22Rv1 (cell line): ENCODE data around the gene PRKAA2.

Experiments used
- CTCF ChIP-seq: fragments of 450-650 bp; IDR thresholded peaks from 2 replicates; pipeline ENCODE4 v1.5.1; 2017; ENCODE audit warnings: mild to moderate bottlenecking
- ZFX ChIP-seq: fragments of 450-650 bp; IDR thresholded peaks from 2 replicates; pipeline ENCODE4 v1.6.1; 2017; ENCODE audit warnings: antibody characterized with exemption, borderline replicate concordance

- TF ChIP-seq CTCF: no peak
- no peak for TF ChIP-seq ZFX
Observed at GRCh38 chr1:56703747-56704146, 58.6 kb downstream of the PRKAA2 start.
